Loucy (cell line): ENCODE data around the gene HMCN1.

ENCODE experiments used
- CTCF ChIP-seq: fragments of 200-600 bp; sonication (generic); conservative IDR thresholded peaks from 2 replicates; pipeline ENCODE4 v1.5.1; 2014; ENCODE audit warnings: mild to moderate bottlenecking, antibody characterized with exemption, low read length
- EZH2phosphoT487 ChIP-seq: fragments of 200-600 bp; IDR thresholded peaks from 2 replicates; pipeline ENCODE4 v1.6.1; 2018; ENCODE audit warnings: antibody characterized with exemption, mild to moderate bottlenecking, moderate library complexity, borderline replicate concordance

- no peak for TF ChIP-seq CTCF
- TF ChIP-seq EZH2phosphoT487, result no peak
Measured at GRCh38 chr1:186016856-186017255, 282.7 kb downstream of the HMCN1 start.
